ENCODE measurements around the gene TCF12. TPM values are rescaled to one million over a fixed set of nuclear protein-coding genes. Genes with fewer than 3 reads are reported as not detected.

The TCF12 gene
- total RNA-seq, 1 donor from 2014 or later, result 144 TPM

DNA sequence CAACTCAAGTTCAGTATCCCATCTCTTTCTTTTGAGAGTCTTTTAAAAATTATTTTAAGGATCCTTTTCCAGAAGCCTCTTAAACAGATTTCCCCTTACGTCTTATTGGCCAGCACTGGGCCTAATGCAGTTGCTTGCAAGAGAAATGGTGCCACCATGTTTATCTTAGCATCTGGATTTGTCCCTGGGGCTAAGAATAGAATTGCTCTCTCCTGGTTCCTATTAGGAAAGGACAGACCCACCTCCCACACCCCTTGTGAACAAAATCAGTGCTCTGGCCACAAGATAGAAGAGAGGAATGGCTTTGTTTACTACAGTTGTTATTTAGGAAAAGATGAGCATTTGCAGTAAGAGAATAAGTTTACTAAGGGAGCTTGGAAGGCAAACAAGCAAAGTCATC is 329.6 kb downstream of the TCF12 start:
- intact Hi-C loops (cut with DNase I), result no loop called here
- H3K27ac ChIP-seq, result no peak overlapping the region
- H3K36me3 ChIP-seq, result peaks cover 0 to 18% of the 10 kb centered on the region in 2 donors
- H3K4me3 ChIP-seq, result no peak overlapping the region
- no peaks in the 10 kb centered on the region for H3K27me3 ChIP-seq
- peaks cover 0 to 3% of the 10 kb centered on the region in 2 donors for H3K4me1 ChIP-seq
- TF ChIP-seq CTCF (IDR thresholded peaks at IDR 0.05), result no peak
- DNase-seq (ENCODE audit: low spot score in 2 of 2), result no peak
- H3K9me3 ChIP-seq, result no peaks in the 10 kb centered on the region

DNA sequence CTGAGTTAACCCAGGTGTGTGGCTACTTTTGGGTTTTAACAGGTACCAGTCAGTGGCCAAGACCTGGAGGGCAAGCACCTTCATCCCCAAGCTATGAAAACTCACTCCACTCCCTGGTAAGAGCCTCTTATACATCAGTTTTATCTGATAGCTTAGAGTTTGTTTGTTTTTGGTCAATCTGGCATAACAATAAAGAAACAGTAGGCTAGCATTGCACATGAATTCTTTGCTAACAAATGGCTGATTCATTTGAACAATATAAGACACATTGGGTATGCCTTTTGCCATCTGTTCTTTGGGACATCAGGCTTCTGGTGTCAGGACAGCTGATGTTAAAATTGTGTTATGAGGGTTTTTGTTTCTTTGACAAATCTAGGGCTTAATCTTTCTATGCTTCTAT is 332.9 kb downstream of the TCF12 start:
- no peaks in the 10 kb centered on the region for H3K9me3 ChIP-seq
- no peak overlapping the region for H3K4me3 ChIP-seq
- intact Hi-C loops (cut with DNase I), result no loop called here
- no peaks in the 10 kb centered on the region for H3K27me3 ChIP-seq
- peaks cover 0 to 21% of the 10 kb centered on the region in 2 donors for H3K36me3 ChIP-seq
- TF ChIP-seq CTCF (IDR thresholded peaks at IDR 0.05), result no peak
- DNase-seq (ENCODE audit: low spot score in 2 of 2), result no peak
- H3K27ac ChIP-seq, result no peak overlapping the region
- H3K4me1 ChIP-seq, result peaks cover 0 to 3% of the 10 kb centered on the region in 2 donors

DNA sequence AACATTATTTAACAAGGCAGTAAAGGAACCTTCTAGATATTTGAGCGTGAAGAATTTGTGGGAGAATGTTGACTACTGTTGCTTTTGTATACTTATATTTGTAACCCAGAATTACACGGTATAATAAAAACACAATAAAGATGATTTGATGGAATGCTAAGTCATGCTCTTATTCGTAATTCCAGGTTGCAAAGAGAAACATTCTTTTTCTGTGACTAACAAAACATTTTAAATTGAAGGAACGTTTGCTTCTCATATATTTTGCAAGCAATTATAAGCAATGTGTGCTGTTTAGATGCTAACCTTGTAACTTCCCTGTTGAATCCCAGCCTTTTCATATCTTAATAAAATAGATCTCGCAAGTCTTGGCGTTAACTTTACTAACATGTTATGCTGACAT is 333.5 kb downstream of the TCF12 start:
- no peak for TF ChIP-seq CTCF (IDR thresholded peaks at IDR 0.05)
- DNase-seq (ENCODE audit: low spot score in 2 of 2), result no peak
- Histone ChIP-seq H3K4me1 (peaks cover 0 to 3% of the 10 kb centered on the region in 2 donors), H3K9me3 (no peaks in the 10 kb centered on the region), H3K36me3 (peaks cover 0 to 18% of the 10 kb centered on the region in 2 donors), H3K27me3 (no peaks in the 10 kb centered on the region), H3K27ac (no peak overlapping the region), H3K4me3 (no peak overlapping the region)
- intact Hi-C loops (cut with DNase I), result no loop called here

DNA sequence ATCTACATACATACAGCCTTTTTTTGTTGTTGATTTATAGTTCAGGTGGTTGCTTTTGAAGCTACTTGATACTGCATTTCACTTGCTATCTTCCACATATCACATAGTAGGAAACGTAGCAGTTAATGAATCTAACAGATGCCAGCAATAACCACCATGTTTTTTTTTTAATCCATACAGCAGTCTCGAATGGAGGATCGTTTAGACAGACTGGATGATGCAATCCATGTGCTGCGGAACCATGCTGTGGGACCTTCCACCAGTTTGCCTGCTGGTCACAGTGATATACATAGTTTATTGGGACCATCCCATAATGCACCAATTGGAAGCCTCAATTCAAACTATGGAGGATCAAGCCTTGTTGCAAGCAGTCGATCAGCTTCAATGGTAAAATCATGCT is 334.6 kb downstream of the TCF12 start:
- no peaks in the 10 kb centered on the region for H3K9me3 ChIP-seq
- peaks cover 0 to 3% of the 10 kb centered on the region in 2 donors for H3K4me1 ChIP-seq
- DNase-seq (ENCODE audit: low spot score in 2 of 2), result no peak
- no peak overlapping the region for H3K27ac ChIP-seq
- TF ChIP-seq CTCF (IDR thresholded peaks at IDR 0.05), result no peak
- no peak overlapping the region for H3K4me3 ChIP-seq
- H3K36me3 ChIP-seq, result peaks cover 0 to 8% of the 10 kb centered on the region in 2 donors
- intact Hi-C loops (cut with DNase I), result no loop called here
- no peaks in the 10 kb centered on the region for H3K27me3 ChIP-seq

GRCh38 chr15:57253500-57253899 is 335.1 kb downstream of the TCF12 start:
- Histone ChIP-seq H3K4me3 (no peak overlapping the region), H3K36me3 (peaks cover 0 to 8% of the 10 kb centered on the region in 2 donors), H3K4me1 (peaks cover 0 to 3% of the 10 kb centered on the region in 2 donors), H3K27me3 (no peaks in the 10 kb centered on the region), H3K9me3 (no peaks in the 10 kb centered on the region), H3K27ac (no peak overlapping the region)
- TF ChIP-seq CTCF (IDR thresholded peaks at IDR 0.05), result no peak
- intact Hi-C loops (cut with DNase I), result no loop called here
- DNase-seq (ENCODE audit: low spot score in 2 of 2), result no peak

- intact Hi-C loops (cut with DNase I), result no loop called here
- Histone ChIP-seq H3K36me3 (peaks cover 0 to 8% of the 10 kb centered on the region in 2 donors), H3K4me3 (no peak overlapping the region), H3K9me3 (no peaks in the 10 kb centered on the region), H3K4me1 (peaks cover 0 to 12% of the 10 kb centered on the region in 2 donors), H3K27ac (no peak overlapping the region), H3K27me3 (no peaks in the 10 kb centered on the region)
- TF ChIP-seq CTCF (IDR thresholded peaks at IDR 0.05), result no peak
- no peak for DNase-seq (ENCODE audit: low spot score in 2 of 2)
These were observed 337.4 kb downstream of the TCF12 start for GRCh38 chr15:57255751-57256341.
